Gastrocnemius medialis (tissue), 4 donors: ENCODE results near the gene PTPRN2. TPM values are rescaled to one million over a fixed set of nuclear protein-coding genes. Genes with fewer than 3 reads are reported as not detected.

ENCODE experiments used
- ATAC-seq, 2 donors: fragments of 150-250 bp; one replicate each; pipeline ENCODE4 v1.9.1; 2016
- DNase-seq, 2 donors: peaks; one replicate each; pipeline ENCODE4 v3.0.0-alpha.2; 2019
- H3K27ac ChIP-seq, 4 donors: fragments of 200-600 bp; sonication (generic); 1 replicate in 1 of 4; 2 replicates in 3 of 4; pipeline ENCODE4 v1.5.1; 2016 to 2018; ENCODE audit warnings: mild to moderate bottlenecking in 2 of 4, moderate library complexity in 1 of 4
- H3K27me3 ChIP-seq, 3 donors: fragments of 200-600 bp; sonication (generic) in 2 of 3; 1 replicate in 1 of 3; 2 replicates in 2 of 3; pipeline versions ENCODE4 v1.5.1 to v1.6.0; 2016 to 2019; ENCODE audit warnings: mild to moderate bottlenecking in 1 of 3, moderate library complexity in 1 of 3
- H3K36me3 ChIP-seq, 2 donors: fragments of 200-600 bp; sonication (generic) in 1 of 2; one replicate each; pipeline ENCODE4 v1.5.1; 2017 to 2018
- H3K4me1 ChIP-seq, 2 donors: fragments of 200-600 bp; sonication (generic) in 1 of 2; one replicate each; pipeline ENCODE4 v1.5.1; 2016 to 2017; ENCODE audit warnings: mild to moderate bottlenecking in 2 of 2
- H3K4me3 ChIP-seq, 4 donors: fragments of 200-600 bp; sonication (generic) in 3 of 4; 1 replicate in 1 of 4; 2 replicates in 3 of 4; pipeline ENCODE4 v1.5.1; 2016 to 2019; ENCODE audit warnings: mild to moderate bottlenecking in 2 of 4
- H3K9me3 ChIP-seq, 3 donors: fragments of 200-600 bp; sonication (generic) in 2 of 3; 1 replicate in 1 of 3; 2 replicates in 2 of 3; pipeline ENCODE4 v1.5.1; 2016 to 2019
- CTCF ChIP-seq, 5 experiments: fragments of 450-650 bp in 3 of 5; fragments of 200-600 bp in 2 of 5; sonication (generic) in 2 of 5; IDR thresholded peaks in 4 of 5; conservative IDR thresholded peaks in 1 of 5; 1 replicate in 4 of 5; 2 replicates in 1 of 5; pipeline ENCODE4 v1.5.1; 2016 to 2019; ENCODE audit warnings: antibody characterized with exemption in 5 of 5, mild to moderate bottlenecking in 3 of 5, moderate library complexity in 3 of 5
- POLR2A ChIP-seq, 2 donors: fragments of 450-650 bp; IDR thresholded peaks; one replicate each; pipeline ENCODE4 v1.6.1; 2017; ENCODE audit warnings: antibody characterized with exemption in 2 of 2, mild to moderate bottlenecking in 2 of 2, moderate library complexity in 2 of 2
- in situ Hi-C, 4 donors: fragments of 200-750 bp; cut with MboI; loops; one replicate each; pipeline versions ENCODE4 v1.15.0 to v1.8.0; 2017; ENCODE audit warnings: low sequenced_read_pairs in 4 of 4
- intact Hi-C: fragments of 100-400 bp; cut with DNase I; formaldehyde crosslinking; loops from one replicate; pipeline ENCODE4 v1.15.1; 2023; ENCODE audit warnings: low total_unique reads
- total RNA-seq, 4 donors: library from RNA; depleted of rRNA; stranded (reverse); fragments of >200 nt; gene quantifications; one replicate each; pipeline versions ENCODE4 v1.1.0 to v1.2.3, GENCODE V29; 2016

Gene PTPRN2
- total RNA-seq, 4 donors from 2014 or later: 0.66 to 0.85 (median 0.81) TPM

GRCh38 chr7:158517072-158517471 lies 70.6 kb downstream of the PTPRN2 start:
- DNase-seq: no peak
- intact Hi-C loops (no loop called here), in situ Hi-C loops (loop anchor here in 1 of 4 donors (25.0 kb wide), 1 partner anchor 105 kb away; no protein-coding TSS in a partner anchor)
- no peaks in the 10 kb centered on the region for H3K27me3 ChIP-seq
- no peak for TF ChIP-seq CTCF (IDR thresholded peaks at IDR 0.05 in 4 of 5, conservative IDR thresholded peaks at IDR 0.05 in 1 of 5)
- no peak for TF ChIP-seq POLR2A (IDR thresholded peaks at IDR 0.05)
- H3K9me3 ChIP-seq: no peaks in the 10 kb centered on the region
- no peak overlapping the region for H3K4me3 ChIP-seq
- no peak for ATAC-seq
- no peaks in the 10 kb centered on the region for H3K36me3 ChIP-seq
- H3K4me1 ChIP-seq: no peaks in the 10 kb centered on the region
- no peak overlapping the region for H3K27ac ChIP-seq

GRCh38 chr7:158516524-158516923 lies 71.1 kb downstream of the PTPRN2 start:
- TF ChIP-seq CTCF (IDR thresholded peaks at IDR 0.05 in 4 of 5, conservative IDR thresholded peaks at IDR 0.05 in 1 of 5) (no peak), POLR2A (IDR thresholded peaks at IDR 0.05) (no peak)
- H3K4me3 ChIP-seq: no peak overlapping the region

GRCh38 chr7:158512869-158513268 lies 74.8 kb downstream of the PTPRN2 start:
- TF ChIP-seq CTCF (IDR thresholded peaks at IDR 0.05 in 4 of 5, conservative IDR thresholded peaks at IDR 0.05 in 1 of 5): no peak
- no peak for TF ChIP-seq POLR2A (IDR thresholded peaks at IDR 0.05)
- DNase-seq (no peak), ATAC-seq (no peak)
- in situ Hi-C loops: loop anchor here in 1 of 4 donors (25.0 kb wide), 1 partner anchor 101 kb away; no protein-coding TSS in a partner anchor
- Histone ChIP-seq H3K36me3 (no peaks in the 10 kb centered on the region), H3K9me3 (no peaks in the 10 kb centered on the region), H3K27me3 (no peaks in the 10 kb centered on the region), H3K4me3 (no peak overlapping the region), H3K4me1 (no peaks in the 10 kb centered on the region), H3K27ac (no peak overlapping the region)
- intact Hi-C loops: no loop called here

More at GRCh38 chr7:158516524-158516923, 71.1 kb downstream of the PTPRN2 start:
- in situ Hi-C loops: loop anchor here in 1 of 4 donors (25.0 kb wide), 1 partner anchor 104 kb away; no protein-coding TSS in a partner anchor
- no peak for DNase-seq
- Histone ChIP-seq H3K9me3 (no peaks in the 10 kb centered on the region), H3K27me3 (no peaks in the 10 kb centered on the region), H3K27ac (no peak overlapping the region), H3K4me1 (no peaks in the 10 kb centered on the region), H3K36me3 (no peaks in the 10 kb centered on the region)
- ATAC-seq: no peak
- intact Hi-C loops: no loop called here

DNA sequence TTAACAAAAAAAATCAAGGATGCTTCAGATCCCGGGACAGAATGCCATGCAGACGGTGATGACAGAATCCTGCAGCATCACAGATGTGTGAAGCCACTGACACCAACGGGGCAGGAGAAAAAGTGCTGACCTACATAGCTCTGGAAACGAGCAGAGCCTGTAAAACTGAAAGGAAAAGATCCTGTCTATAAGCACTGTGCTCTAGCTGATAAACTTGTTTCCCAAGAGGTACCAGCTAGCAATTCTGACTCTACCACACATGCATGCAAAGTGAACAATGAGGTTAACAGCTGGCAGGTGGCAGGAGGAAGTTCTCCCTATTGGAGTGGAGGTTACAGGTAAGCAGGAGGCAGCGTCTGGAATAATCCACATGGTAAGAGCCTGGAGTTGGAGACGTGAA lies 75.6 kb downstream of the PTPRN2 start:
- ATAC-seq (no peak), DNase-seq (no peak)
- no peaks in the 10 kb centered on the region for H3K9me3 ChIP-seq
- H3K4me1 ChIP-seq: no peaks in the 10 kb centered on the region
- TF ChIP-seq CTCF (IDR thresholded peaks at IDR 0.05 in 4 of 5, conservative IDR thresholded peaks at IDR 0.05 in 1 of 5): no peak
- TF ChIP-seq POLR2A (IDR thresholded peaks at IDR 0.05): no peak
- H3K36me3 ChIP-seq: no peaks in the 10 kb centered on the region
- no peaks in the 10 kb centered on the region for H3K27me3 ChIP-seq
- H3K4me3 ChIP-seq: no peak overlapping the region
- in situ Hi-C loops (loop anchor here in 1 of 4 donors (25.0 kb wide), 1 partner anchor 100 kb away; no protein-coding TSS in a partner anchor), intact Hi-C loops (no loop called here)
- H3K27ac ChIP-seq: no peak overlapping the region
